GM18499 (cell line): ENCODE results near the gene GNAO1.

ENCODE experiments used
- ATAC-seq: cut with Tn5 transposase; IDR thresholded peaks from one replicate; pipeline ENCODE4 v1.9.1; 2021; ENCODE audit warnings: moderate number of reproducible peaks; ENCODE audit not compliant: insufficient read depth, unreplicated experiment

Gene GNAO1

DNA sequence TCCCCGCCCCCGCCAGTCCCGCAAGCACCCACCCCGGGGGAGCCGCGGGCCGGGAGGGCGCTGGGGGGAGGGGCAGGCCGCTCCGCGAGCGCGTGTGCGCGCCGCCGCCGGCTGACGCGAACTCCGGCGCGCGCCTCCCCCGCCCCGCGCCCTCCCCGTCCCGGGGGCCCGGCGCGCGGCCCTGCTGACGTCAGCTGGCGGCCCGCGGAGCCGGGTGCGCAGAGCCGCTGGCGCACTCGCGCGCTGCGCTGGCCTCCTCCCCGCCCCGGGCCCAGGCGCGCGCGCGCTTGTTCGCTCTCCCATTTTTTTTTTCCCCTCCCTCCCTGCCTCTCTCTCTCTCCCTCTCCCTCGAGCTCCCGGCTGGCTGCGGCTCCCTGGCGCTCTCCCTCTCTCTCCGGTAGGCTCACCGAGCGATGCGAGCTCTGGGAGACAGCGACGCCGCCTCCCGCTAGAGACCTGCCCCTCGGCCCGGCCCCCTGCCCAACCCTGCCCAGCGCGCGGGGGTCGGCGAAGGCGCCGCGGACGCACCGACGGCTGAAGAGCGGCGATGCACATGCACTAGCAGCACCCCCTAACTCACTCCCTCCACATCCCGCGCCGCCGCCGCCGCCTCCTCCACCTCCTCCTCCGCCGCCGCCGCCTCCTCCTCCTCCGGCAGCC lies at the start of gene GNAO1:
Gene GNAO1 (plus strand): TSS at position 334 of the 660 bp plus-strand sequence. CDS start 747 bp downstream, outside the sequence.
- ATAC-seq = no peak

DNA sequence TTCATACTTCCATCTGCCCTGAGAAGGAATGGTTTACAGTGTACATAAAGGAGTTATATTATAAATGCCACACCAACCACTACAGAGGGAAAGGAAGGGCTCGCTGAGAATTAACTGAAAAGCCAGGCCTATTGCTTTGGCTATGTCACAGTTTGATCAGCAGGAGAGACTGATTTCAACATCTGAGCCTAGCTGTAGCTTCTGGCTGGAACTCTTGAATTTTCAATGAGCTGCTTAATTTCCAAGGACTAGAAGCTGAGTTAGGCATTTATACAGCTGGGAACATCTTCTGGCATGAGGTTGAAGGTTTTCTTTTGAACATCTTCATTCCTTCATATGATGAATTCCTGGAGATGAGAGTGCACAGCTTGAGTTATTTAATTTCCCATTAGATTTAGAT lies 47.6 kb upstream of the GNAO1 start:
- ATAC-seq = no peak

- no peak for ATAC-seq
Observed at GRCh38 chr16:56145369-56145768, 45.9 kb upstream of the GNAO1 start.

DNA sequence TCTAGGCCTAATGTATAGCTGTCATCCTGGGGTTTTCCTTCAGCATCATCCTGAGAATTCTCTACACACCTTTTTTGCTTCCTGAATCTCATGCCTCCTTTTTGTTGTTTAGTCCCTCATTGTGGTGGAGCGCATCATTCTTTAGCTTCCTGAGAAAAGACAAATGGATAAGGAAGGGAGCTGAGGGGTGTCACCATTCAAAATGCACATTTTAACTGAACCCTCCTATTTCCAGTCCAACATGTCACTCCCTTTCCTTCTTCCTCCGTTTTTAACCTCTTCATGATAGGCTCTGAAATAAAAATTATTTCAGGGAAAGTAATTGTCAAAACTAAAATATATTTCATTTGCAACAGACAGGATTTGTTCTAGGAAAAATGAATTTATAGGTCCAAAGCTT lies 39.7 kb upstream of the GNAO1 start:
- no peak for ATAC-seq

- no peak for ATAC-seq
Observed at GRCh38 chr16:56161658-56162057, 29.6 kb upstream of the GNAO1 start.

- ATAC-seq = no peak
Observed at GRCh38 chr16:56163089-56163488, 28.2 kb upstream of the GNAO1 start.

DNA sequence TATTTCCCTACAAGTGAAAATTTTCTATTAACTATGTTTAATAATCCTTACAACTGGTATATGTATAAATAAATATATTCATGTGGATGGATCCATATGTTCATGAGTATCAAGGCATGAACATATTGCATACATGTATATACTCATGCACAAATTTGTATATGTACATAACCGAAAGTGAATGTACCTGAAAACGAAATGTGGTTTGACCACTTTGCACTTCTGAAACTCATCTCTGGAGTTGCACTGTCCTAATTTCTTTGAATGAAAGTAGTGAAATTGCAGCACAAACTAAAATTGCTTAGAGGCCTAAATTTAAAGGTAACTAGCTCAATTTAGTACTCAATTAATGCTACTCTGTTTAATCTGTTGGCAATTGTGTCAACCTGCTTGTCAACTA lies 27.4 kb upstream of the GNAO1 start:
- ATAC-seq = peak; percentile 82

- no peak for ATAC-seq
Observed at GRCh38 chr16:56164636-56165035, 26.7 kb upstream of the GNAO1 start.

DNA sequence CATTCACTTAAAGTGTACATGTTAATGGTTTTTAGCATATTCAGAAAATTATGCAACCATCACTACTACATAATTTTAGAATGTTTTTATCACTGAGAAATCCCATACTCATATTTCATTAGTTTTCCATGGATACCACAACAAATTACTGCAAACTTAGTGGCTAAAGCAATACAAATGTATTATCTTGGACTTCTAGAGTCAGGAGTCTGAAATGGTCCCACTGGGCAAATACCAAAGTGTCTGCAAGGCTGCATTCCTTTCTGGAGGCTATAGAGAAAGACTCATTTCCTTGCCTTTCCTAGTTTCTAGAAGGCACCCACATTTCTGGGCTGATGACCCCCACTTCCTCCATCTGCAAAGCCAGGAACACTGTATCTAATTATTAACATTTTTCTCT lies 16.9 kb upstream of the GNAO1 start:
- ATAC-seq = no peak

GRCh38 chr16:56181401-56181800 lies 9.9 kb upstream of the GNAO1 start:
- ATAC-seq = no peak

GRCh38 chr16:56183266-56183665 lies 8.0 kb upstream of the GNAO1 start:
- ATAC-seq = no peak

DNA sequence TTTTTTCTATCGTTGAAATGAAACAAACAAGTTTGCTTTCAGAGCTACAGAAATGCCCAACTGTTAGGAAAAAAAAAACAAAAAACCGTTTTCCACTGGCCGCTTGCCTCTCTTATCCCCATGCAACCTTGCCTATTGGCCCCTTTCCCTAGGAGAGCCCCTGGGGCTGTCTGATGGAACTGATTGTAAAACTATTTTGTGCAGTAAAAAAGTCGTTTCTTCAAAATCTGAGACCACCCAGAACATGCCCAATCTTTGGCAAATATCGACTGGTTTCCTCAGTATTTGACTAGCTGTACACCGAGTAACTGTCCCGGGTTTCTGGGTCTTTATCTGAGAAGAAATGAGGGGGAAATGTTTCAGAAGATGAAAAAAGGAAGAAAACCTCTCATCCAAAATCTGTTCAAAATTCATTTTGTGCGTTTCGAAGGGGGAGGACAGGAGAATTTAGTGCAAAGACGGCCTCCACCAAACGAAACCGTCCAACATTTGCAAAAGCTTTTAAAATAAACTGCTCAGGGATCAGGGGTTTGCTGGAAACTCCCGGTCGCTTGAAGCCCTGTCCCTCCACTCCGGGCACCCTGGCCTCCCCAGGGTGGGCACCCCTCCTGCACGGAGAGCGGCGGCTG lies 1.1 kb upstream of the GNAO1 start:
- no peak for ATAC-seq

GRCh38 chr16:56190677-56191155 lies 573 bp upstream of the GNAO1 start:
- no peak for ATAC-seq

DNA sequence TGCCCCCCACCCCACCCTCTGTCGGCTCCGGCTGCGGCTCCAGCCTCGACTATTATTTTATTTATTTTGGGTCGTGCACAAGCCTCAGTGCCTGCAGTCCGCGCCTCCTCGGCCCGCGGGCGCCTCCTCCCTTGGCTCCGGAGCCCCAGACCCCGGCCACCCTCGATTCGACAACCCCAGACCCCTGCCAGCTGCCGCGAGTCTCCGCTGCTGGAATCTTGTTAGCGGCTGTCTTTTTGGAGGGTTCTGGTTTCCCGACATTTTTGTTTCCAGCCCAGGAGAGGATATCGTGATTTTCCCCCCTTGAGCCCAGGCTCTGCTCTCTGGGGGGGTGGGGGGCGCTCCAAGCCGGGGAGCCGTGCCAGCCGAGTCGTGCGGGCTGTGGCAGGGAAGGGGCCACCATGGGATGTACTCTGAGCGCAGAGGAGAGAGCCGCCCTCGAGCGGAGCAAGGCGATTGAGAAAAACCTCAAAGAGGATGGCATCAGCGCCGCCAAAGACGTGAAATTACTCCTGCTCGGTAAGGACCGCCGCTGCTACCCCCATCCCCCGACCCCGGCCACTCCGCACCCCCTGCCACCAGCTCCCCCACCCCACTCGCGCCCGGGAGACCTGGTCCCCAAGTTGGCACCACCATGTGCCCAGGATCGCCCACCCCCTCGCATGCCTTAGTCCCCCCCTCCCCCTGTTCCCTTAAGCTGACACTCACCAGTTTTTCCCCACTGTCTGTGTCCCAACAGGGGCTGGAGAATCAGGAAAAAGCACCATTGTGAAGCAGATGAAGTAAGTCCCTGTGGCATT lies 746 bp downstream of the GNAO1 start:
- no peak for ATAC-seq

GRCh38 chr16:56192635-56192945 lies 1.3 kb downstream of the GNAO1 start:
- ATAC-seq = no peak

DNA sequence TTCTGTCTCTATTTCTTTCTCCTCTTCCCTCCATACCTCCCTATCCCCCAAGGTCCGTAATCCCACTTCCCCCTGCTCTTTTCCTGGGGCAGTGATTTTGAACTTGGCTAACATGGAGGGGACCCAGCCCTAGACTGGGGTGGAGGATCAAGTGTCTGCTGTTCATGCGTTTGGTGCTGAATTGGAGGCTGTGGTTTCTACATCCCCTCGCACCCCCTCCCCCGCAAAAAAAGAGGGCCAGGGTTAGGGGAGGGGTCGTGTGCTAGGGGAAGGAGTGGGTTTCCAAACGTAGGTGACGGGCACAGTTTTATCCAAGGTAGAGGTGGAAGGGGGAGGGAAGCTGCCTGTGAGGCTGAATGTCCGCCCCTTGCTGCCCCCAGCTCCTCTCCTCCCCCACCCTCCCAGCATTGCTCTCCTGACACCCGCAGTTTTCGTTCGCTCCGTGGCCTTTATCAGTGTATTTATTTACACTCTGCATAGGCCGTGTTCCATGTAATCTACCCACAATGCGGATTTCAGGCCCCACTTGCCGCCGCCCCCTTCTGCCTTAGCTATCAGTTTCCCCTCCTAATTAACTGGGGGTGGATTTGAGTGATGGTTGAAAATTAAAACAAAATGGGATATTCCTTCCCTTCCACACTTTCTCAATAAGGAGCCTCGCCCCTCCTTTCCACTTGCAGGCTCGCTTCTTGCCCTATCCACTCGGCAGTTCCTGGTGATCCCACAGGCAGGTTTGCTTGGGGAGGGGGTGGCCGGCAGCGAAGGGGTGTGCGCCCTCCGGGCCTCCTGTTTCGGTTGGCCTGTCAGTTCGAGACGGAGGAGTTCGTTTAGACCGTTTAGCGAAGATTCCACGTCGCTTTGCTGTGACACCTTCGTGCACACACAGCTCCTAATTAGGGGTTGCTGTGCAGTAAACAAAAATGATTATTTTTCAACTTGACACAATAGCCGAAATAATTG lies 2.0 kb downstream of the GNAO1 start:
- no peak for ATAC-seq

- ATAC-seq = no peak
Observed at GRCh38 chr16:56193951-56194726, 2.9 kb downstream of the GNAO1 start.

- ATAC-seq = no peak
Observed at GRCh38 chr16:56195151-56195550, 3.9 kb downstream of the GNAO1 start.

DNA sequence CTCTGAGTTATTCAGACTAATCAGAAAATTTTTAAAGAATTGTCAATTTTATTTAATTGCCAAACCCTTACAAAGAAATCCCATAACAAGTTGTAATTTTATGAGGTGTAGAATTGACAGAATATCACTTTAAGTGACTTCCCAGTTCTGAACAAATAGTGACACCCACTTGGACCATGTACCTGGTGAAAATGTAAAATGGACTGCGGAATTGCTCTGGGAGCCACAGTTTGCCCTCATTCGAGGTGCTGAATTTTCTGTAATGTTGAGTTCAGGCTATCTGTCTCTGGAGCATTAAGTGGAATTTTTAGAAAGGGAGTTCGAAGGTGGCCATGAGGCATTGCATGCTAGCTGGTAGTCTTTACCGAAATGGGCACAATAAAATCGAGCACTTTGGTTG lies 5.1 kb downstream of the GNAO1 start:
- no peak for ATAC-seq
